NCI-H2029 (cell line): ENCODE measurements around the gene PFN3.
A peak's percentile ranks its signal among the peaks of the same experiment; 100 is the strongest.
"Not testable (repeated sequence)": the region's sequence is repeated elsewhere in the genome, so short reads cannot be mapped to it uniquely, and the experiment has no call there.

Experiments
- DNase-seq: peaks from one replicate; lab custom pipeline; 2025; lab: John Stamatoyannopoulos, UW

PFN3 gene

GRCh38 chr5:177372034-177372896 is 28.2 kb downstream of the PFN3 start:
- DNase-seq, result no peak

GRCh38 chr5:177371120-177372033 is 29.1 kb downstream of the PFN3 start:
- no peak for DNase-seq

GRCh38 chr5:177370488-177371119 is 29.9 kb downstream of the PFN3 start:
- DNase-seq, result peak; percentile 76

GRCh38 chr5:177369645-177370440 is 30.6 kb downstream of the PFN3 start:
- no peak for DNase-seq

- no peak for DNase-seq
These were observed 31.4 kb downstream of the PFN3 start for GRCh38 chr5:177368869-177369644.

GRCh38 chr5:177367981-177368868 is 32.2 kb downstream of the PFN3 start:
- DNase-seq, result no peak

- DNase-seq, result no peak
These were observed 33.1 kb downstream of the PFN3 start for GRCh38 chr5:177367323-177367848.

- DNase-seq, result peak; percentile 24
These were observed 33.7 kb downstream of the PFN3 start for GRCh38 chr5:177366528-177367322.

- no peak for DNase-seq
These were observed 34.5 kb downstream of the PFN3 start for GRCh38 chr5:177365845-177366527.

GRCh38 chr5:177364159-177364962 is 36.1 kb downstream of the PFN3 start:
- DNase-seq, result no peak

GRCh38 chr5:177363565-177363964 is 36.9 kb downstream of the PFN3 start:
- DNase-seq, result no peak

GRCh38 chr5:177362610-177363507 is 37.6 kb downstream of the PFN3 start:
- DNase-seq, result peak; percentile 70

GRCh38 chr5:177362292-177362609 is 38.2 kb downstream of the PFN3 start:
- DNase-seq, result no peak

- DNase-seq, result no peak
These were observed 38.8 kb downstream of the PFN3 start for GRCh38 chr5:177361418-177362291.

- not testable (repeated sequence) for DNase-seq
These were observed 39.7 kb downstream of the PFN3 start for GRCh38 chr5:177360740-177361139.
